Endothelial cell of umbilical vein (primary cell): ENCODE measurements around the gene KCNB1. TPM values are rescaled to one million over a fixed set of nuclear protein-coding genes. Genes with fewer than 3 reads are reported as not detected.

ENCODE experiments used
- BruUV-seq: library from RNA; stranded (reverse); fragments of 400-500 nt; replicated peaks from 2 replicates; lab custom pipeline; 2021; lab: Mats Ljungman, UMichigan
- CTCF ChIA-PET: fragments of 300-600, 350-600 bp; sonication (Branson Sonifier 250); formaldehyde crosslinking; loops from one replicate; lab custom pipeline; 2021; ENCODE audit warnings: antibody characterized with exemption, inconsistent platforms; lab: Charles Lee
- POLR2A ChIA-PET: fragments of 300-600, 350-600 bp; sonication (Branson Sonifier 250); formaldehyde crosslinking; loops from one replicate; lab custom pipeline; 2021; ENCODE audit warnings: antibody characterized with exemption, inconsistent platforms; lab: Charles Lee
- DNase-seq: peaks from one replicate; pipeline ENCODE4 v3.0.0-alpha.2; 2011; ENCODE audit warnings: low read depth, low spot score
- FAIRE-seq: peaks from 2 replicates; lab custom pipeline; 2011; peaks lifted over from hg19 to GRCh38; lab: Jason Lieb, UNC
- H2AFZ ChIP-seq: 2 replicates; pipeline ENCODE4 v1.6.0; 2012; ENCODE audit warnings: low read depth, low read length, control low read depth, inconsistent platforms
- H3K27ac ChIP-seq: 2 replicates; pipeline ENCODE4 v1.5.1; 2011; ENCODE audit warnings: low read depth, mild to moderate bottlenecking, control low read depth, low read length, moderate library complexity; ENCODE audit not compliant: insufficient read depth
- H3K27me3 ChIP-seq, 2 experiments: 2 replicates each; pipeline versions ENCODE4 v1.6.0 to v1.6.1; 2011; ENCODE audit warnings: low read length in 2 of 2, mixed read lengths in 1 of 2; ENCODE audit not compliant: control insufficient read depth in 2 of 2, insufficient read depth in 2 of 2
- H3K36me3 ChIP-seq, 2 experiments: 2 replicates in 1 of 2; 3 replicates in 1 of 2; pipeline ENCODE4 v1.5.1; 2011; ENCODE audit warnings: low read length in 2 of 2, mild to moderate bottlenecking in 1 of 2, moderate library complexity in 1 of 2; ENCODE audit not compliant: control insufficient read depth in 2 of 2, insufficient read depth in 2 of 2; ENCODE audit errors: extremely low read depth in 1 of 2
- H3K4me1 ChIP-seq: 3 replicates; pipeline ENCODE4 v1.5.1; 2011; ENCODE audit warnings: mild to moderate bottlenecking, low read length; ENCODE audit not compliant: control insufficient read depth, insufficient read depth; ENCODE audit errors: extremely low read depth
- H3K4me2 ChIP-seq: 2 replicates; pipeline ENCODE4 v1.6.1; 2011; ENCODE audit warnings: low read length, control low read depth, mixed read lengths; ENCODE audit not compliant: insufficient read depth
- H3K4me3 ChIP-seq, 3 experiments: fragments of 200-600 bp in 1 of 3; sonication (generic), shearing (Covaris generic) in 1 of 3; replicated peaks in 1 of 3; 2 replicates each; pipeline ENCODE4 v1.5.1; 2011 to 2016; ENCODE audit warnings: control low read depth in 3 of 3, low read length in 3 of 3, mild to moderate bottlenecking in 2 of 3, inconsistent platforms in 1 of 3, low read depth in 1 of 3, moderate library complexity in 1 of 3; ENCODE audit not compliant: insufficient read depth in 1 of 3
- H3K79me2 ChIP-seq: 2 replicates; pipeline ENCODE4 v1.6.0; 2012; ENCODE audit warnings: low read length, inconsistent platforms; ENCODE audit not compliant: control insufficient read depth, insufficient read depth
- H3K9ac ChIP-seq: replicated peaks from 2 replicates; pipeline ENCODE3; 2011; ENCODE audit warnings: low read length, control low read depth; ENCODE audit not compliant: insufficient read depth; ENCODE audit errors: extremely low read depth
- H3K9me1 ChIP-seq: replicated peaks from 3 replicates; pipeline ENCODE4 v1.6.0; 2011; ENCODE audit warnings: mild to moderate bottlenecking, low read length; ENCODE audit not compliant: control insufficient read depth, insufficient read depth; ENCODE audit errors: extremely low read depth
- H3K9me3 ChIP-seq: replicated peaks from 2 replicates; pipeline ENCODE4 v1.5.1; 2012; ENCODE audit warnings: low read length, inconsistent platforms; ENCODE audit not compliant: control insufficient read depth, insufficient read depth
- H4K20me1 ChIP-seq: replicated peaks from 2 replicates; pipeline ENCODE3; 2011; ENCODE audit warnings: mild to moderate bottlenecking, low read length; ENCODE audit not compliant: control insufficient read depth, insufficient read depth; ENCODE audit errors: extremely low read depth
- EZH2 ChIP-seq: IDR thresholded peaks from 2 replicates; pipeline ENCODE4 v1.6.1; 2012; ENCODE audit warnings: borderline replicate concordance, low read depth, mild to moderate bottlenecking, moderate library complexity, low read length, inconsistent platforms; ENCODE audit not compliant: severe bottlenecking
- FOS ChIP-seq: IDR thresholded peaks from 2 replicates; pipeline ENCODE4 v1.6.1; 2011; ENCODE audit warnings: mild to moderate bottlenecking, low read length, moderate library complexity, borderline replicate concordance; ENCODE audit not compliant: insufficient read depth
- GATA2 ChIP-seq: IDR thresholded peaks from 2 replicates; pipeline ENCODE4 v1.7.0; 2011; ENCODE audit warnings: low read depth, mild to moderate bottlenecking, moderate library complexity, mixed read lengths, low read length; ENCODE audit not compliant: insufficient read length, insufficient read depth
- JUN ChIP-seq: IDR thresholded peaks from 2 replicates; pipeline ENCODE4 v1.6.1; 2011; ENCODE audit warnings: borderline replicate concordance, low read depth; ENCODE audit not compliant: insufficient read length, insufficient read depth
- MYC ChIP-seq: IDR thresholded peaks from one replicate; pipeline ENCODE4 v1.6.1; 2011; ENCODE audit warnings: mild to moderate bottlenecking, low read depth, low read length
- POLR2A ChIP-seq: IDR thresholded peaks from 2 replicates; pipeline ENCODE4 v1.6.1; 2012; ENCODE audit warnings: low read depth, mild to moderate bottlenecking, control low read depth, low read length
- POLR2AphosphoS5 ChIP-seq: IDR thresholded peaks from 2 replicates; pipeline ENCODE4 v1.6.1; 2012; ENCODE audit warnings: low read depth, mild to moderate bottlenecking, control low read depth, low read length, moderate library complexity; ENCODE audit not compliant: insufficient read depth
- dilution Hi-C: fragments of 300-500 bp; cut with MboI; formaldehyde crosslinking; loops from one replicate; pipeline ENCODE4 v1.15.0; 2019; ENCODE audit warnings: low sequenced_read_pairs; ENCODE audit not compliant: extremely low pct_ligation_motif_present
- intact Hi-C: fragments of 100-400 bp; cut with micrococcal nuclease; formaldehyde crosslinking; loops from one replicate; pipeline ENCODE4 v1.10.0; 2022
- polyA plus RNA-seq, 4 experiments: library from polyadenylated mRNA; depleted of rRNA in 3 of 4; stranded (reverse) in 3 of 4; unstranded in 1 of 4; fragments of >200 nt; gene quantifications; 2 replicates each; pipeline versions ENCODE4 v1.2.1 to v1.2.3, GENCODE V29; 2011 to 2012; ENCODE audit warnings: missing spikeins in 1 of 4
- total RNA-seq: library from RNA; stranded (reverse); gene quantifications from 2 replicates; pipeline ENCODE4 v1.2.3, GENCODE V29; 2021
- TF ChIP-seq, protein P1 (sequence below): IDR thresholded peaks from 2 replicates; pipeline ENCODE4 v1.6.1; 2011; ENCODE audit not compliant: insufficient read depth, insufficient read length
- TF ChIP-seq, protein P2 (sequence below), 2 donors: IDR thresholded peaks; 1 replicate in 1 of 2; 2 replicates in 1 of 2; pipeline ENCODE4 v1.5.1; 2011; ENCODE audit warnings: low read length in 2 of 2, mild to moderate bottlenecking in 2 of 2, moderate library complexity in 2 of 2, control low read depth in 1 of 2, inconsistent platforms in 1 of 2, low read depth in 1 of 2; ENCODE audit not compliant: insufficient read depth in 1 of 2; ENCODE audit errors: extremely low read depth in 1 of 2

The KCNB1 gene
- total and polyA plus RNA-seq, 2 donors (not counting 3 experiments of a cell fraction or from before 2014, with no cell fraction given), result not detected

DNA sequence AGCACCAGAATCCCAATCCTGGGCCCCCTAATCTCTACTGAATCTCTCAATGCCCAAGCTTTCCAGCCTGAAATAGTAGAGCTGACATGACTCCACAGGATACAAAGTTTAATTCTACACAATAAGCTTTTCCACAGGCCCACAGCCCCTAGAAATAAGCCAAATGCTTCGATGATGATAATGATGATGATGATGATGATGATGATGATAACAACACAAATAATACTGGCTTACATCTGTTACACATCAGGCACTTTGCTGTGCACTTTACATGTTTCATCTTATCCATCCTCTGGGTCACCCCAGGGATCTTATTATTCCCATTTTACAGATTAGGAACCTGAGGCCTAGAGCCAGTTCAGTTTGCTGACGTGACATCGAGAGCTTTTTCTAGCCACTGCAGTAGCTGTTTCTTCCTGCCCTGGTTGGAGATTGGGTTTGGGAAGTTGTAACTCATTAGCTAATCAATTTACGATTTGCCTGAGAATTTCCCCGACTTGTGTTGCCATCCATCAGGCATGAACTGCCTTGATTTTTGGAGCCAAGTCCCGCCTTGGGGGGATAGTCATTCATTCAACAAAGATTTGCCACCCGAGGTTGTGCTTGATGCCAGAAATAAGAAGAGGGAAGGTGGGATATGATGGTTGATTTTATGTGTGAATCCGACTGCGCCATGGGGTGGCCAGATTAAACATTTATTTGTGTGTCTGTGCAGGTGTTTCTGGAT lies 20.4 kb downstream of the KCNB1 start:
- Histone ChIP-seq H2AFZ (no peak overlapping the region), H3K27ac (no peak overlapping the region), H3K4me3 (no peak overlapping the region), H3K9me3 (no peaks in the 10 kb centered on the region), H3K36me3 (no peaks in the 10 kb centered on the region), H3K27me3 (peaks cover 5 to 6% of the 10 kb centered on the region in 2 experiments), H3K79me2 (no peaks in the 10 kb centered on the region), H3K4me1 (no peaks in the 10 kb centered on the region), H3K4me2 (no peak overlapping the region), H3K9me1 (no peaks in the 10 kb centered on the region), H3K9ac (no peak overlapping the region), H4K20me1 (no peaks in the 10 kb centered on the region)
- no TSS peak for BruUV-seq
- dilution Hi-C loops (no loop called here), intact Hi-C loops (no loop called here)
- ChIA-PET CTCF (interaction anchor here (1.1 to 1.6 kb wide), 3 partner anchors 9 to 16 kb away, joined by 3 to 4 read pairs (median 4); no protein-coding TSS in a partner anchor), POLR2A (no interaction called here)
- TF ChIP-seq MYC (no peak), JUN (no peak), GATA2 (no peak), POLR2A (no peak), EZH2 (no peak), FOS (no peak), POLR2AphosphoS5 (no peak)
- TF ChIP-seq, protein P1, sequence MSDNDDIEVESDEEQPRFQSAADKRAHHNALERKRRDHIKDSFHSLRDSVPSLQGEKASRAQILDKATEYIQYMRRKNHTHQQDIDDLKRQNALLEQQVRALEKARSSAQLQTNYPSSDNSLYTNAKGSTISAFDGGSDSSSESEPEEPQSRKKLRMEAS, result no peak
- TF ChIP-seq, protein P2, sequence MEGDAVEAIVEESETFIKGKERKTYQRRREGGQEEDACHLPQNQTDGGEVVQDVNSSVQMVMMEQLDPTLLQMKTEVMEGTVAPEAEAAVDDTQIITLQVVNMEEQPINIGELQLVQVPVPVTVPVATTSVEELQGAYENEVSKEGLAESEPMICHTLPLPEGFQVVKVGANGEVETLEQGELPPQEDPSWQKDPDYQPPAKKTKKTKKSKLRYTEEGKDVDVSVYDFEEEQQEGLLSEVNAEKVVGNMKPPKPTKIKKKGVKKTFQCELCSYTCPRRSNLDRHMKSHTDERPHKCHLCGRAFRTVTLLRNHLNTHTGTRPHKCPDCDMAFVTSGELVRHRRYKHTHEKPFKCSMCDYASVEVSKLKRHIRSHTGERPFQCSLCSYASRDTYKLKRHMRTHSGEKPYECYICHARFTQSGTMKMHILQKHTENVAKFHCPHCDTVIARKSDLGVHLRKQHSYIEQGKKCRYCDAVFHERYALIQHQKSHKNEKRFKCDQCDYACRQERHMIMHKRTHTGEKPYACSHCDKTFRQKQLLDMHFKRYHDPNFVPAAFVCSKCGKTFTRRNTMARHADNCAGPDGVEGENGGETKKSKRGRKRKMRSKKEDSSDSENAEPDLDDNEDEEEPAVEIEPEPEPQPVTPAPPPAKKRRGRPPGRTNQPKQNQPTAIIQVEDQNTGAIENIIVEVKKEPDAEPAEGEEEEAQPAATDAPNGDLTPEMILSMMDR (IDR thresholded peaks at IDR 0.05; ENCODE audit: extremely low read depth in 1 of 2, insufficient read depth in 1 of 2, low read depth in 1 of 2, low read length in 2 of 2), result no peak
- FAIRE-seq (no peak), DNase-seq (no peak)
